Measurements from ENCODE around the gene PRAC2. TPM values are rescaled to one million over a fixed set of nuclear protein-coding genes. Genes with fewer than 3 reads are reported as not detected.
"Not testable (repeated sequence)": the region's sequence is repeated elsewhere in the genome, so short reads cannot be mapped to it uniquely, and the experiment has no call there.

PRAC2 gene
- polyA plus RNA-seq, 2 donors: 0.41 TPM; not detected in 1

DNA sequence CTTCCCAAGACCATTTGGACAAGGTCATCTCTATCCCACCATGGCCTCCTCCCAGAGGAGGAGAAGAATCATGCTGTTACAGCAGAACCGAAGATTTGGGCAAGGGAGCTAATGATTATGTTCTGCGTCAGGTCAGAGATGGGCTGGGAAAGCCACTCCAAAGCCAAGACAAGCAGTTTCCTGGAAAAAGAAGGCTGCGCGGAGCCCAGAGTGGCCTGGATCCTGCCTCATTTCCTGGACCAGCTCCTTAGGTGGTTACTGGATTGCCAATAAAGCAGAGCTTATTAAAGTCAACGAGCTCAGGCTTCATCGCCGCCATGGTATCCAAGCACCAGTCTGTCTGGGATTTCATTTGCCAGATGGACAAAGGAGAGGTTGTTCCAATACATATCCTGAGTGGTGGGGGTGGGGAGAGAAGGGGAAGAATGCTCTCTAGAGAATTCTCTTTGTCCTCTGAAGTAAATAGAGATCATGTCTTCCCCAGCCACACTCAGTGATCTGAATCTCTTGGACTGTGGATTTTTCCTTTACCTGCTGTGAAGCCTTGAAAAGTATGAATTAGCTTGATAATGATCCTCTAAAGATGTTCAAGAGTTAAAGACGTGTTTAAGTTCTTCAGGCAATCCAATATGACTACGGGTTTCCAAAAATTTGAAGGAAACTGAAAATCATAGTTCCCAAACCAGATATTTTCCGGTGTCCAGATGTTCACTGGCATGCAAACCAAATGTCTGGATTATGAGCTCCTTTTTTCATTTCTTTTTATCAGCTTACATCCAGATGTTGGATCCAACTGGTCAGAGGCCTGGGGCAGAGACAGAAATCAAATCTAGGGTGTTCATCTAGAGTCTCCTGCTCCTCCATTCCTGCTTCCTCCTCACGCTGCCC lies 18.4 kb upstream of the PRAC2 start:
- no peaks in the 10 kb centered on the region for H3K36me3 ChIP-seq (ENCODE audit: control insufficient read depth in 2 of 2, insufficient read depth in 2 of 2, low read length in 1 of 2)
- H3K4me3 ChIP-seq (ENCODE audit: low read depth in 1 of 2, low read length in 2 of 2): no peak overlapping the region
- H3K9me3 ChIP-seq (ENCODE audit: control insufficient read depth in 2 of 2, insufficient read depth in 1 of 2, low read depth in 1 of 2, low read length in 1 of 2): no peaks in the 10 kb centered on the region
- peaks cover 10 to 11% of the 10 kb centered on the region in 2 donors for H3K27me3 ChIP-seq (ENCODE audit: control insufficient read depth in 1 of 2, insufficient read depth in 2 of 2, low read length in 2 of 2)
- H3K4me1 ChIP-seq (ENCODE audit: control insufficient read depth in 2 of 2, insufficient read depth in 2 of 2, low read length in 1 of 2): no peaks in the 10 kb centered on the region
- H3K27ac ChIP-seq (ENCODE audit: low read depth in 2 of 2, low read length in 1 of 2): no peak overlapping the region
- 77% methylated on average over 11 of the region's 11 CpGs for WGBS, 2 donors

DNA sequence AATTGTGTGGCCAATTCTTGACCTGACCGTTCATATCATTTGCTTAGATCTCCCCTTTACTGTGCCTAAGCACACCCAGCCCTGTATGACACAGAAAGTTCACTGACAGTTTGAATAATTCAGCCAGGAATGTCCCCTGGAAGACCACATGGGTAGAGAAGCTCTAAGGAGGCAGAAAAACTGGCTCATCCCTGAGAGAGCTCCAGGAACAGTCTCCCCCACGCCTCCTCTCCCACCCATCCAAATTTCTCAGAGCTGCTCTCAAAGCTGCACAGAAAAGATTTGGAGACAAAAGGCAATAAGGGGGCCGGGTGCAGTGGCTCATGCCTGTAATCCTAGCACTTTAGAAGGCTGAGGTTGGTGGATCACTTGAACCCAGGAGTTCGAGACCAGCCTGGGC lies 11.9 kb upstream of the PRAC2 start:
- no peaks in the 10 kb centered on the region for H3K36me3 ChIP-seq (ENCODE audit: control insufficient read depth in 2 of 2, insufficient read depth in 2 of 2, low read length in 1 of 2)
- H3K4me3 ChIP-seq (ENCODE audit: low read depth in 1 of 2, low read length in 2 of 2): no peak overlapping the region
- no peaks in the 10 kb centered on the region for H3K9me3 ChIP-seq (ENCODE audit: control insufficient read depth in 2 of 2, insufficient read depth in 1 of 2, low read depth in 1 of 2, low read length in 1 of 2)
- H3K27ac ChIP-seq (ENCODE audit: low read depth in 2 of 2, low read length in 1 of 2): no peak overlapping the region
- H3K4me1 ChIP-seq (ENCODE audit: control insufficient read depth in 2 of 2, insufficient read depth in 2 of 2, low read length in 1 of 2): no peaks in the 10 kb centered on the region
- WGBS, 2 donors: 63 to 67% methylated on average over 4 of the region's 4 CpGs
- peaks cover 6 to 8% of the 10 kb centered on the region in 2 donors for H3K27me3 ChIP-seq (ENCODE audit: control insufficient read depth in 1 of 2, insufficient read depth in 2 of 2, low read length in 2 of 2)

DNA sequence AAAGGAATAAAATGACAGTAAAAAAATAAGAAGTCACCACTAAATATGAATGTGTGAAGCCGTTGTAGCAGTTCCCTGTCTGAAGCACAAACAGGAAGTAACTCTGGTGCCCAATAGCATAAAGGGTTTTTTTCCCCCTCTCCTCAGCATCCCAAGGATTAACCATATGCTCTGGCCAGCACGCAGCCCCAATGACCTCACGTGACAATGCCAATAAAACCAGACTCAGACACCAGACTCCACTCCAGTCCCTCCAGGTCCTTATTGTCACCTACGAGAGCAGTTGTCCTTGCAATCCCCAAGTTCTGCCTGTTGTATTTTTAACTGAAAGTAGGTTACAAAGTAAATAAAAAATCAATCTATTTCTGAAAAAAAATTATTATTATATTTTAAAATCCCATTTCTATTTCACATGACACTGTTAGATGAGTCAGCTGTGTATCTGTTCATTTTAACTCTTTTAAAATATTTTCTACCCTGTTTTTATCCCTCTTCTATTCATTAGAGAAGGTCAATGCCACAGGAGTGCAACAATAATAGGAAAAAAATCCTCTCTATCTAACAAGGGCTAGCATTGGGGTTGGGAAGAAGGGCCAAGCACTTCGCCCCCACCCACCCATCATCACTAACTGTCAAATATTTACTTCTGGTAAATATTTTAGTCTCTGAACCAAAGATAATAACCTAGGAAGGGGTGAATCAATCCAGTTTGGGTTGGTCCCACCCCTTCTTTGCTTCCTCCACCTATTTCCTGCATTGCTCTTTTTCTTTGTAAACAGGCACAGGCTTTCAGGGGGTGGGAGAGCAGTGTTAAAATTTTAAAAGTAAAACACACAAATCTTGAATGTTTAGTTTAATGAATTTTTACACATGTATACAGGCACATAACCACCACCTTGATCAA lies 7.2 kb upstream of the PRAC2 start:
- Histone ChIP-seq H3K36me3 (ENCODE audit: control insufficient read depth in 2 of 2, insufficient read depth in 2 of 2, low read length in 1 of 2) (no peaks in the 10 kb centered on the region), H3K4me3 (ENCODE audit: low read depth in 1 of 2, low read length in 2 of 2) (no peak overlapping the region), H3K9me3 (ENCODE audit: control insufficient read depth in 2 of 2, insufficient read depth in 1 of 2, low read depth in 1 of 2, low read length in 1 of 2) (peaks cover 0 to 11% of the 10 kb centered on the region in 2 donors), H3K4me1 (ENCODE audit: control insufficient read depth in 2 of 2, insufficient read depth in 2 of 2, low read length in 1 of 2) (peaks cover 0 to 4% of the 10 kb centered on the region in 2 donors), H3K27ac (ENCODE audit: low read depth in 2 of 2, low read length in 1 of 2) (no peak overlapping the region), H3K27me3 (ENCODE audit: control insufficient read depth in 1 of 2, insufficient read depth in 2 of 2, low read length in 2 of 2) (peaks cover 9 to 33% of the 10 kb centered on the region in 2 donors)
- WGBS, 2 donors: 35 to 36% methylated on average over 5 of the region's 5 CpGs

DNA sequence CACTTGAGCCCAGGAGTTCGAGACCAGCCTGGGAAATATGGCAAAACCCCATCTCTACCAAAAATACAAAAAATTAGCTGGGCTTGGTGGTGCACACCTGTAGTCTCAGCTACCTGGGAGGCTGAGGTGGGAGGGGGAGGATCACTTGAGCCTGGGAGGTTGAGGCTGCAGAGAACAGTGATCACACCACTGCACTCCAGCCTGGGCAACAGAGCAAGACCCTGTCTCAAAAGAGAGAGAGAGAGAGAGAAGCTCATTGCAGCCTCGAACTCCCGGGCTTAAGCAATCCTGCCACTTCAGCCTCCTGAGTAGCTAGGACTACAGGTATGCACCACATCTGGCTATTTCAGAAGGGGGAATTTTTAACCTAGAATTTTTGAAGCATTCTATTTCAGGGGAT lies 6.4 kb upstream of the PRAC2 start:
- H3K4me1 ChIP-seq (ENCODE audit: control insufficient read depth in 2 of 2, insufficient read depth in 2 of 2, low read length in 1 of 2); H3K4me3 ChIP-seq (ENCODE audit: low read depth in 1 of 2, low read length in 2 of 2); H3K36me3 ChIP-seq (ENCODE audit: control insufficient read depth in 2 of 2, insufficient read depth in 2 of 2, low read length in 1 of 2); H3K27ac ChIP-seq (ENCODE audit: low read depth in 2 of 2, low read length in 1 of 2): not testable (repeated sequence)
- Histone ChIP-seq H3K27me3 (ENCODE audit: control insufficient read depth in 1 of 2, insufficient read depth in 2 of 2, low read length in 2 of 2) (peaks cover 9 to 35% of the 10 kb centered on the region in 2 donors), H3K9me3 (ENCODE audit: control insufficient read depth in 2 of 2, insufficient read depth in 1 of 2, low read depth in 1 of 2, low read length in 1 of 2) (peaks cover 0 to 11% of the 10 kb centered on the region in 2 donors)
- 57 to 66% methylated on average over 3 of the region's 3 CpGs for WGBS, 2 donors

- Histone ChIP-seq H3K36me3 (ENCODE audit: control insufficient read depth in 2 of 2, insufficient read depth in 2 of 2, low read length in 1 of 2) (no peaks in the 10 kb centered on the region), H3K27ac (ENCODE audit: low read depth in 2 of 2, low read length in 1 of 2) (no peak overlapping the region), H3K9me3 (ENCODE audit: control insufficient read depth in 2 of 2, insufficient read depth in 1 of 2, low read depth in 1 of 2, low read length in 1 of 2) (peaks cover 0 to 14% of the 10 kb centered on the region in 2 donors), H3K4me3 (ENCODE audit: low read depth in 1 of 2, low read length in 2 of 2) (no peak overlapping the region), H3K27me3 (ENCODE audit: control insufficient read depth in 1 of 2, insufficient read depth in 2 of 2, low read length in 2 of 2) (peaks cover 11 to 44% of the 10 kb centered on the region in 2 donors), H3K4me1 (ENCODE audit: control insufficient read depth in 2 of 2, insufficient read depth in 2 of 2, low read length in 1 of 2) (peaks cover 0 to 4% of the 10 kb centered on the region in 2 donors)
- 14 to 15% methylated on average over 10 of the region's 10 CpGs for WGBS, 2 donors
These were observed 5.4 kb upstream of the PRAC2 start for GRCh38 chr17:48717367-48718226.

DNA sequence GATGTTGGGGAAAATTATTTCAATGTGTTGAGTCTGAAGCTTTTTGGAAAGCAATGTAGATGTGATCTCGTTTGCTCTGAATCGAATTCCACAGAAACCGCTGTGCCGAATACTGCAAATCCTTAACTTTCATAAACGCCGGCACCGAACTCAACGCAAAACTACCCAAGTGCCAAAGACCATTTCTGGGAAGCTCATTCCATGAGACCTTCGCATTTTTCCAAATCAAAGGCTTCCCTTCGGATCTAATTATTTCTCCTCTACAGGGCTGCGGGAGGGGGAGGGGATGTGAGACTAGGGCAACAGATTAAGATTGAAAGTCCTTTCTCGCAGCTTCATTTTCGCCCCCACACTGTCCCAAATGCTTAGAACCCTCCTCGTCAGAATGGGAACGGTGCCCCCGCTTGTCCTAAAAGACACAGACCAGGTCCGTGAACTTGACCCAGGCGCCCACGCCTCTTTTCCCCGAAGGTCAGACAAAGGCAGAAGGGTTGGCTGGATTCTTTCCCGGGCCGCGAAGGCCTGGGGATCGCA lies 4.7 kb upstream of the PRAC2 start:
- H3K4me3 ChIP-seq (ENCODE audit: low read depth in 1 of 2, low read length in 2 of 2): no peak overlapping the region
- H3K4me1 ChIP-seq (ENCODE audit: control insufficient read depth in 2 of 2, insufficient read depth in 2 of 2, low read length in 1 of 2): peaks cover 0 to 4% of the 10 kb centered on the region in 2 donors
- no peaks in the 10 kb centered on the region for H3K36me3 ChIP-seq (ENCODE audit: control insufficient read depth in 2 of 2, insufficient read depth in 2 of 2, low read length in 1 of 2)
- 20% methylated on average over 24 of the region's 24 CpGs for WGBS, 2 donors
- H3K27me3 ChIP-seq (ENCODE audit: control insufficient read depth in 1 of 2, insufficient read depth in 2 of 2, low read length in 2 of 2): peaks cover 18 to 51% of the 10 kb centered on the region in 2 donors
- H3K9me3 ChIP-seq (ENCODE audit: control insufficient read depth in 2 of 2, insufficient read depth in 1 of 2, low read depth in 1 of 2, low read length in 1 of 2): peaks cover 0 to 15% of the 10 kb centered on the region in 2 donors
- no peak overlapping the region for H3K27ac ChIP-seq (ENCODE audit: low read depth in 2 of 2, low read length in 1 of 2)

GRCh38 chr17:48718761-48719641 lies 4.0 kb upstream of the PRAC2 start:
- Histone ChIP-seq H3K36me3 (ENCODE audit: control insufficient read depth in 2 of 2, insufficient read depth in 2 of 2, low read length in 1 of 2) (no peaks in the 10 kb centered on the region), H3K9me3 (ENCODE audit: control insufficient read depth in 2 of 2, insufficient read depth in 1 of 2, low read depth in 1 of 2, low read length in 1 of 2) (peaks cover 0 to 15% of the 10 kb centered on the region in 2 donors), H3K4me3 (ENCODE audit: low read depth in 1 of 2, low read length in 2 of 2) (no peak overlapping the region), H3K27me3 (ENCODE audit: control insufficient read depth in 1 of 2, insufficient read depth in 2 of 2, low read length in 2 of 2) (peaks cover 18 to 57% of the 10 kb centered on the region in 2 donors), H3K4me1 (ENCODE audit: control insufficient read depth in 2 of 2, insufficient read depth in 2 of 2, low read length in 1 of 2) (peaks cover 0 to 4% of the 10 kb centered on the region in 2 donors), H3K27ac (ENCODE audit: low read depth in 2 of 2, low read length in 1 of 2) (no peak overlapping the region)
- WGBS, 2 donors: 8 to 10% methylated on average over 80 of the region's 80 CpGs

DNA sequence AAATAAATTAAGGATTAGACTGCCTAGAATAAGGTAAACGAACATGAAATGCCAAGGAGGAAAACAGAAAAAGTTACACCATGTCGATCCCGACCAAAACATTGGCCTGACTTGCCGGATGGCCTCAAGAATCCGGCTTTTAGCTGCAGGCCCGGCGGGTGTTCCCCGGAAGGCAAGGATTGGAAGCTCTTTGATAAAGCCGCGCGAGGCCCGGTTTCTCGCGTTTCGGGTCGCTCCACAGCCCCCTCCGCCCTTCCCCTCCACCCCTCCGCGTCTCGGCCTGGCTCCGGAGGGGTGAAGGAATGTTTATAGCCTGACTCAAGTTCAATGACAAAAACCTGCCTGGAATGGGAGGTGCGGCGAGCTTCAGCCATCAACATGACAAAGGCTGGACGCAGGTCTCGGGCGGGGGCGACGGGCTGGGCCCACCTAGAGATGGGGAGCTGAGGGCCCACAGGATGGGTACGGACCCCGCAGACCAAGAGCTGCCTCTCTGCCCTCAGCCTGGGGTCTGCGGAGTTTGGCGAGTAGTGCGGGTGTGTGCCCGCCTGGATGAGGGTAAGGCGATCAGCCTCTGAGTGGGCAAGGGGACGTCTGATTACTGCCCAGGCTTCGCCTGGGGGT lies 3.2 kb upstream of the PRAC2 start:
- Histone ChIP-seq H3K36me3 (ENCODE audit: control insufficient read depth in 2 of 2, insufficient read depth in 2 of 2, low read length in 1 of 2) (no peaks in the 10 kb centered on the region), H3K4me3 (ENCODE audit: low read depth in 1 of 2, low read length in 2 of 2) (no peak overlapping the region), H3K27ac (ENCODE audit: low read depth in 2 of 2, low read length in 1 of 2) (no peak overlapping the region), H3K9me3 (ENCODE audit: control insufficient read depth in 2 of 2, insufficient read depth in 1 of 2, low read depth in 1 of 2, low read length in 1 of 2) (peaks cover 0 to 15% of the 10 kb centered on the region in 2 donors), H3K27me3 (ENCODE audit: control insufficient read depth in 1 of 2, insufficient read depth in 2 of 2, low read length in 2 of 2) (peaks cover 18 to 57% of the 10 kb centered on the region in 2 donors), H3K4me1 (ENCODE audit: control insufficient read depth in 2 of 2, insufficient read depth in 2 of 2, low read length in 1 of 2) (peaks cover 0 to 4% of the 10 kb centered on the region in 2 donors)
- 11 to 14% methylated on average over 37 of the region's 37 CpGs for WGBS, 2 donors
